Measurements from ENCODE around the gene DGKK. TPM values are rescaled to one million over a fixed set of nuclear protein-coding genes. Genes with fewer than 3 reads are reported as not detected.

The DGKK gene
- total RNA-seq, 1 experiment from 2014 or later = 1.6 TPM

DNA sequence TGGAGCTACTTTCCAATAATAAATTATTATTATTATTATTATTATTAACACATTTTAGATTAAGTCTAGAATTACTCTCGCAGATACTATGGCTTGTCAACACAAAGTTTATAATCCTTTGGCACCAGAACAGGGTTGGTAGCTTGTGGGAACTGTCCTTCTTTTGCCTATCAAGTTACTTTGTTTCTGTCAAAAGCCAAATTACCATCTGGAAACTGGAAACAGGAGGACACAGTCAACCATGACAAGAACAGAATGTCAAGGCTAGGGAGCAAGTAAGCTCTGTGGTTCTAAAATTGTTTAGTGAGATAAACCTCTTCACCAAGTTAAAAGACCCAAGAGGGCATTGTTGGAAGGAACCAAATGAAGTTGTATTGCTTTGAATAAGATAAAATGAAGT is 42.5 kb downstream of the DGKK start:
- H3K27me3 ChIP-seq (ENCODE audit: insufficient read depth, low read length) = no peaks in the 10 kb centered on the region
- TF ChIP-seq, protein P1, sequence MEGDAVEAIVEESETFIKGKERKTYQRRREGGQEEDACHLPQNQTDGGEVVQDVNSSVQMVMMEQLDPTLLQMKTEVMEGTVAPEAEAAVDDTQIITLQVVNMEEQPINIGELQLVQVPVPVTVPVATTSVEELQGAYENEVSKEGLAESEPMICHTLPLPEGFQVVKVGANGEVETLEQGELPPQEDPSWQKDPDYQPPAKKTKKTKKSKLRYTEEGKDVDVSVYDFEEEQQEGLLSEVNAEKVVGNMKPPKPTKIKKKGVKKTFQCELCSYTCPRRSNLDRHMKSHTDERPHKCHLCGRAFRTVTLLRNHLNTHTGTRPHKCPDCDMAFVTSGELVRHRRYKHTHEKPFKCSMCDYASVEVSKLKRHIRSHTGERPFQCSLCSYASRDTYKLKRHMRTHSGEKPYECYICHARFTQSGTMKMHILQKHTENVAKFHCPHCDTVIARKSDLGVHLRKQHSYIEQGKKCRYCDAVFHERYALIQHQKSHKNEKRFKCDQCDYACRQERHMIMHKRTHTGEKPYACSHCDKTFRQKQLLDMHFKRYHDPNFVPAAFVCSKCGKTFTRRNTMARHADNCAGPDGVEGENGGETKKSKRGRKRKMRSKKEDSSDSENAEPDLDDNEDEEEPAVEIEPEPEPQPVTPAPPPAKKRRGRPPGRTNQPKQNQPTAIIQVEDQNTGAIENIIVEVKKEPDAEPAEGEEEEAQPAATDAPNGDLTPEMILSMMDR (conservative IDR thresholded peaks at IDR 0.05) = no peak

More for the DNA sequence above, 42.5 kb downstream of the DGKK start:
- Histone ChIP-seq H3K79me2 (ENCODE audit: insufficient read depth, low read length) (no peaks in the 10 kb centered on the region), H3K9ac (ENCODE audit: extremely low read depth, insufficient read length, low read length) (no peak overlapping the region), H3K9me3 (ENCODE audit: control insufficient read depth, low read depth, low read length) (no peaks in the 10 kb centered on the region), H3T11ph (ENCODE audit: low read length) (no peak overlapping the region), H4K5ac (ENCODE audit: insufficient read length, low read depth, low read length) (no peak overlapping the region), H4K91ac (ENCODE audit: insufficient read length, low read depth, low read length) (no peak overlapping the region), H2AK5ac (ENCODE audit: insufficient read length, low read length) (no peak overlapping the region), H3K23me2 (ENCODE audit: insufficient read length, low read depth, low read length, poor library complexity, severe bottlenecking) (no peaks in the 10 kb centered on the region), H3K23ac (ENCODE audit: insufficient read length, low read depth, low read length) (no peak overlapping the region), H2BK120ac (ENCODE audit: low read depth, low read length, poor library complexity, severe bottlenecking) (no peak overlapping the region), H3K4me1 (ENCODE audit: insufficient read depth, low read length) (peaks cover 25% of the 10 kb centered on the region), H2BK20ac (ENCODE audit: low read depth, low read length, poor library complexity, severe bottlenecking) (no peak overlapping the region), H3K4ac (ENCODE audit: low read depth, low read length) (no peak overlapping the region), H2BK12ac (ENCODE audit: insufficient read length, low read depth, low read length) (no peak overlapping the region), H3K14ac (ENCODE audit: insufficient read depth, low read length) (no peak overlapping the region), H2BK5ac (ENCODE audit: insufficient read length, low read length) (no peak overlapping the region), H2AFZ (ENCODE audit: low read length) (no peak overlapping the region), H4K8ac (replicated peaks; ENCODE audit: insufficient read length, low read depth, low read length) (no peak overlapping the region), H3K4me2 (ENCODE audit: insufficient read depth, insufficient read length, low read length) (no peak overlapping the region), H2BK15ac (ENCODE audit: low read depth, low read length) (no peak overlapping the region), H3K79me1 (ENCODE audit: insufficient read depth, low read depth, low read length, poor library complexity, severe bottlenecking) (no peaks in the 10 kb centered on the region), H3K56ac (ENCODE audit: insufficient read length, low read depth, low read length) (no peak overlapping the region), H3K27ac (ENCODE audit: insufficient read length, low read depth, low read length) (no peak overlapping the region), H3K18ac (ENCODE audit: insufficient read length, low read depth, low read length) (no peak overlapping the region), H4K20me1 (ENCODE audit: control insufficient read depth, insufficient read depth, insufficient read length) (no peaks in the 10 kb centered on the region)
- Mint-ChIP-seq H3K4me3 (no peak overlapping the region), H3K9me3 (peaks cover 53 to 59% of the 10 kb centered on the region in 2 experiments), H3K27ac (no peak overlapping the region), H3K27me3 (ENCODE audit: low read depth) (no peaks in the 10 kb centered on the region), H3K36me3 (ENCODE audit: insufficient read depth in 1 of 3, low read depth in 3 of 3) (peaks cover 0 to 3% (median 1%) of the 10 kb centered on the region in 3 experiments; a peak in 2 of 7 replicates), H3K4me1 (peaks cover 48 to 50% of the 10 kb centered on the region in 2 experiments)
- no peak for DNase-seq
- no CpG with 5 or more reads among the region's 1 CpG for WGBS (ENCODE audit: extremely low coverage, insufficient read length, low lambda C conversion rate)
